HG03439 (cell line): ENCODE data around the gene BCDIN3D.
"Not testable (repeated sequence)": the region's sequence is repeated elsewhere in the genome, so short reads cannot be mapped to it uniquely, and the experiment has no call there.

Experiments
- ATAC-seq: cut with Tn5 transposase; IDR thresholded peaks from one replicate; pipeline ENCODE4 v1.9.1; 2021; ENCODE audit warnings: mild to moderate bottlenecking, moderate library complexity; ENCODE audit not compliant: unreplicated experiment

Gene BCDIN3D

GRCh38 chr12:49877066-49877465 lies 34.2 kb upstream of the BCDIN3D start:
- ATAC-seq = no peak

GRCh38 chr12:49876070-49876469 lies 33.2 kb upstream of the BCDIN3D start:
- ATAC-seq = no peak

GRCh38 chr12:49875115-49875720 lies 32.3 kb upstream of the BCDIN3D start:
- ATAC-seq = no peak

GRCh38 chr12:49874142-49874897 lies 31.4 kb upstream of the BCDIN3D start:
- ATAC-seq = no peak

GRCh38 chr12:49873361-49873934 lies 30.5 kb upstream of the BCDIN3D start:
- ATAC-seq = no peak

GRCh38 chr12:49872781-49873181 lies 29.9 kb upstream of the BCDIN3D start:
- no peak for ATAC-seq

GRCh38 chr12:49872381-49872780 lies 29.5 kb upstream of the BCDIN3D start:
- ATAC-seq = no peak

- not testable (repeated sequence) for ATAC-seq
Measured at GRCh38 chr12:49871811-49872251, 28.9 kb upstream of the BCDIN3D start.

GRCh38 chr12:49871263-49871561 lies 28.3 kb upstream of the BCDIN3D start:
- no peak for ATAC-seq

- ATAC-seq = no peak
Measured at GRCh38 chr12:49870501-49871262, 27.8 kb upstream of the BCDIN3D start.

GRCh38 chr12:49869816-49870500 lies 27.1 kb upstream of the BCDIN3D start:
- no peak for ATAC-seq

- no peak for ATAC-seq
Measured at GRCh38 chr12:49868952-49869815, 26.3 kb upstream of the BCDIN3D start.

- ATAC-seq = no peak
Measured at GRCh38 chr12:49868449-49868848, 25.5 kb upstream of the BCDIN3D start.

GRCh38 chr12:49867570-49868341 lies 24.9 kb upstream of the BCDIN3D start:
- ATAC-seq = no peak

GRCh38 chr12:49866859-49867569 lies 24.1 kb upstream of the BCDIN3D start:
- peak; percentile 61 for ATAC-seq

GRCh38 chr12:49865782-49866135 lies 22.9 kb upstream of the BCDIN3D start:
- no peak for ATAC-seq

- no peak for ATAC-seq
Measured at GRCh38 chr12:49865109-49865781, 22.3 kb upstream of the BCDIN3D start.

- ATAC-seq = no peak
Measured at GRCh38 chr12:49864798-49865090, 21.8 kb upstream of the BCDIN3D start.
